HG03280 (cell line): Measurements from ENCODE around the gene SFMBT1.

Experiments used
- ATAC-seq: cut with Tn5 transposase; IDR thresholded peaks from one replicate; pipeline ENCODE4 v1.9.1; 2021; ENCODE audit warnings: mild to moderate bottlenecking, moderate library complexity; ENCODE audit not compliant: unreplicated experiment

The SFMBT1 gene, protein sequence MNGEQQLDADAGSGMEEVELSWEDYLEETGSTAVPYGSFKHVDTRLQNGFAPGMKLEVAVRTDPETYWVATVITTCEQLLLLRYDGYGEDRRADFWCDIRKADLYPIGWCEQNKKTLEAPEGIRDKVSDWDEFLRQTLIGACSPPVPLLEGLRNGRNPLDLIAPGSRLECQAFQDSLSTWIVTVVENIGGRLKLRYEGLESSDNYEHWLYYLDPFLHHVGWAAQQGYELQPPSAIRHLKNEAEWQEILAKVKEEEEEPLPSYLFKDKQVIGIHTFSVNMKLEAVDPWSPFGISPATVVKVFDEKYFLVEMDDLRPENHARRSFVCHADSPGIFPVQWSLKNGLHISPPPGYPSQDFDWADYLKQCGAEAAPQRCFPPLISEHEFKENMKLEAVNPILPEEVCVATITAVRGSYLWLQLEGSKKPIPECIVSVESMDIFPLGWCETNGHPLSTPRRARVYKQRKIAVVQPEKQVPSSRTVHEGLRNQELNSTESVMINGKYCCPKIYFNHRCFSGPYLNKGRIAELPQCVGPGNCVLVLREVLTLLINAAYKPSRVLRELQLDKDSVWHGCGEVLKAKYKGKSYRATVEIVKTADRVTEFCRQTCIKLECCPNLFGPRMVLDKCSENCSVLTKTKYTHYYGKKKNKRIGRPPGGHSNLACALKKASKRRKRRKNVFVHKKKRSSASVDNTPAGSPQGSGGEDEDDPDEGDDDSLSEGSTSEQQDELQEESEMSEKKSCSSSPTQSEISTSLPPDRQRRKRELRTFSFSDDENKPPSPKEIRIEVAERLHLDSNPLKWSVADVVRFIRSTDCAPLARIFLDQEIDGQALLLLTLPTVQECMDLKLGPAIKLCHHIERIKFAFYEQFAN

DNA sequence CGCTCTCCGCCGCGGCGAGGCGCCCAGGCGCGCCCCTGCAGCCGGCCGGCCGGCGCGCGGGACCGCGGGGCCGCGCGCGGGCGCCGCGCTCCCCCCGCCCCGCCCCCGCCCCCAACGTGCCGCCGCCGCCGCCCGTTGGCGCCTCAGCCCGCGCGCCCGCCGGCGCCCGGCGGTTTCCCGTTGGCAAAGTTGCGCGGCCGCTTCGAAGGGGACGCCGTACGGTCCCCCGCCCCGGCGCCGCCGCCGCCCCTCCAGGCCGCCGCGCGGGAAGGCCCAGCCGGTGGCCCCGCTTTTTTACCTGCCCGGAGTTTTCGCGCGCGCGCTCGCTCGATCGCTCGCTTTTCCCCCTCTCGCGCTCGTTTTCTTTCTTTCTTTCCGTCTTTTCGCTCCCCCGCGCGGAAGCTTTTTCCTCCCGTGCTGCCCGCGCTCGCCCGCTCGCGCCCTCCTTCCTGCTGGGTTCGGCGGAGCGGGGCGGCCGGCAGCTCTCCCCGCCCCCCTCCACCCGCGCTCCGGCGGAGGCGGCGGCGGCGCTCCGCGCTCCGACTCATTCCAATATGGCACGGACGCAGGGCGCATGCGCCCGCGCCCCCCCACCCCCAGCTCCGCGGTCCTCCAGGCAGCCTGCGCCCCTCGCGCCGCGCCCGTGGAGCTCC lies at the start of gene SFMBT1:
Gene SFMBT1, minus strand, starts transcription at position 556 of the 653 bp plus-strand sequence. CDS start 76,945 bp downstream, outside the sequence.
- ATAC-seq, result peak; percentile 50

DNA sequence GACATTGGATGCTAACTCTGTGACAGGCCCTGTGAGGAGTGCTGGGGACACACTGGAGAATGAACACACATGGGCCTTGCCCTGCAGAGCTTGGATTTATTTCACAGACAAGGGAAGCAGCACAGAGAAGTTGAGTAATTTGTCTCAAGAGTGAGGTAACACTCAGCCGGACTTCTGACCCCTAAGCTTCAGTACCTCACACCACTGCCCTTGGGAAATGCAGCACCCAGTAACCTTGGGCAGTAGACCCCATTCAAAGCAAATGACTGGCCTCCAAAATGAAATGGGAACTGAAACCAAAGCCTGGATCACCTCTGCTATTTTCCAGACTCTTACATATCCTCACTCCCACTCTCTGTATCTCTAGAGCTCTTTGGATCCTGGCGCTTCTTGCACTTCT lies 47.1 kb upstream of the SFMBT1 start:
- ATAC-seq, result no peak

DNA sequence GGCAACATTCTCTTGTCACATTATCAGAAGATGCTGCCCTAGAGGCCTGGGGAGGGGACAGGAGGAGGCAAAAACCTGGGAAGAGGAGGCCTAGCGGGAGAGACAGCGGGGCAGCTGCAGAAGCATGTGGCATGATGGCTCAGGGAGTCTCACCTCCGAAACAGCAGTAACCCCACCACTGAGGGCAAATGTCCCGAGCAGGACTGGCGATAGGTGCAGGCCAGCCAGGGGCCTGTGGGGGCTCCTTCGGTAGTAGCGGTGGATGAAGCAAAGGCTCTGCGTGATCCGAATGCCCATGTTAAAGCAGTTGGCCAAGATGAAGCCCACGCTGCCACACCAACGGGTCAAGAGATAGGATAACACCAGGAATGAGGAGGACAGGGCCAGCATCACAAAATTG lies 46.3 kb upstream of the SFMBT1 start:
- no peak for ATAC-seq

DNA sequence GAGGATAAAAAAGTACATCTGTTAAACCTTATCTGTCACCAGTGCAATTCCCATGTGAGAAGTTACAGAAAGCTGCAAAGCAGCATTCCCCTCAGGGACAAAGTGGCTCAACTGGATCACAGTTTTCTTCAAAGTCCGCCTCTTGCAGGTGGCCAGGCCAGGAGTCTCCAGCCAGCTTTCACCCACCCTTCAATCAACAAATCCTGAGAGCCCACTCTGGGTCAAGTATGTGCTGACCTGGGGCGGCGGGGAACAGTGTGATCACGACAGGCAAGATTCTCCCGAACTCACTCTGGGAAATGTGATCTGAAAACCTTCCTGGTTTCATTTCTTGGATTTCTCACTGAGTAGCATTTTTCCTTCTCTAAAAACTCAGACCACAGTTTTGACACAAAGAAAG lies 45.1 kb upstream of the SFMBT1 start:
- no peak for ATAC-seq

DNA sequence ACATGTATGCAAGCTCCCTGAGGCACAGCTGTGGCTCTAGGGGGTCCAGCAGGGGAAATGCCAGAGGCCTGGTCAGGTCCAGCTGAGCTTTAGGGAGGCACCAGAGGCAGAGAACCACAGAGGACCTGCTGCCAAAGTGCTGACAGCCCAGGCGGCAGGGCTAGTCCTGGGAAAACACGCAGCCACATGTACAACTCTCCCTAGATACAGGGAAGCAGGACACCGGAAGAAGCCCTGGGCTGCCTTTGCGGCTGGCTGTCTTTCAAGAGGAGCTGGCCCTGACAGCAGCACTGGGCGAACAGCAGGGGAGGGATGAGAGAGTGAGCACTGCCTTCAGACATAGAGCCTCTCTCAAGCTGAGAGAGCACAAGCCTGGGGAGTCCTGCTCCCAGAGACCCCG lies 43.6 kb upstream of the SFMBT1 start:
- no peak for ATAC-seq

DNA sequence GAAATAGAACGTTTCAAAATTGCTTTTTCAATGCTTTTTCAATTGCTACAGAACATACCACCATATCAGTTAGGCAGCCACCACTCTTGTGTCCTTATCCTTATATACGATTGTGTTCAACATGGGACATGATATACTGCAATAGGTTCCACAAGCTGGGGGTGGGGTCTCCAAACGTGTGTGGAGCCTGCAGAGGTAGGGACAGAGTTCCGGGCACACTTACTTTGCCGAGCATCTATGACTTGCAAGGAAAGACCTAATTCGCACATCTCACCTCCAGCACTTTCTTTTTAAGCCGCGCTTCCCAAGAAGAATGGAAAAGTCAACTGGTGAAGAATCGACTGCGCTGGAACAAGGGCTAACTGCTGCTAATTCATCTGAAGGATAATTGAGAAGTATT lies 39.6 kb upstream of the SFMBT1 start:
- ATAC-seq, result no peak

DNA sequence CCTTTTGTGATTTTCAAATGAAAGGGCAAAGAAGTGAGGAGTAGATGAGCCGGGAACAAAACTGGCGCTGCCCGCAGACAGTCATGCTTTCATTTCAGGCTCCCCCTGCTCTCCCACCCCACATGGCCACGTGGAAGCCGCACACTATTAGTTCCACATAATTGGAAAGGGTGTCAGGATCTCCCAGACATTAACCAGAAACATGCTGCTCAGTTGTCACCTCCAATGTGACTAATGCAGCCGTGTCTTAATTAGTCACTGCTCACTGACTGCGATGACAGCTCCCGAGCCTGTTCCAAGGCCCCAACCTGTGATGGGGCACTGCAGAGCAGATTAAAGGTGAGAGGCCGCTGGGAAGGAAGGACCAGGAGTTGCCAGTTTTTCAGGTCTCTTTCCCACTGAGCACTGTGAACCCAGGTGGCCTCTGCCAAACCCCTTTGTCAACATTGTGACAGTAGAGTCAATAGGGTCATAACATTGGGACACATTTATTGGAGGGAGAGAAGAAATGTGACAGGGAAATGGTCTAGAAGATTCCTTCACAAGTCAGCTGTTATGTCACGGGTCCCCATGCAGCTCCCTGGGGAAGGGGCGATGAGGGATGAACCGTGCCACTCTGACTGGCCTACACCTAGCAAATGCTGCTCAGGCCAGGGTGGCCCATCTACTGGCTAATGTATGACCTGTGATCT lies 38.6 kb upstream of the SFMBT1 start:
- ATAC-seq, result no peak

DNA sequence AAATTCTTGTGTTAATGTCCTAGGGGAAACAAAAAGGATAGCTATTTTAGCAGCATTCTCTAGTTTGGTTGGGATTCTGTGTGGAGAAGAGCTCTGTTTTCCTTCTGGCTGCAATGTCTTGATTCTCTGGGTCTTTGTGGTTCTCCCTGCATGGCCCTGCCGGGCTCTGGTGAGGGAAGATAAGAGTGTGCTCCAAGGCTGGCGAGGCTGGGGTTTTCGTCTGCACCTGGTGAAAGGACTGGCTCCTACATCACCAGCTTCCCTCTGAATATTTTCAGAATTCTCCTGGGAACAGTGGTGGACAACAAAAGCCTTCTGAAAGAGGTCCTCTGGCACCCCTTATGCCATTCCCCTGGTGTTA lies 38.1 kb upstream of the SFMBT1 start:
- no peak for ATAC-seq

DNA sequence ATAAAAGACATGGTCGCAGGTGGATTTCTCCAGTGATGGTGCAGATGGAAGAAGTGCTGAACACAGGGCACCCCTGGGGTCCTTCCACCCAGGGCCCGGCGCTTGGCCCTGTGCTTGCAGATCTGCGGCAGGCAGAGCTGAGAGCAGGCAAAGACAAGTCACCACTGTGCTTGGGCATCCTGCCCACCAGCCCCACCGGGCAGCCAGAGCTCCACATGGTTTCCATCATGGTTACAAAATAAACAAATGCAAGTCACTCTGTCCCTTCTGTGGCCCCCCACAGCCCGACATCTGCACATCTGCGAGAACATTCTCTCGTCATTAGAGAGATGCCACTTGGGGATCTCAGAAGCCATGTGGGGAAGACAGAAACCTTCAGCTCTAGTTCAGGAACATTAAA lies 37.6 kb upstream of the SFMBT1 start:
- ATAC-seq, result no peak

DNA sequence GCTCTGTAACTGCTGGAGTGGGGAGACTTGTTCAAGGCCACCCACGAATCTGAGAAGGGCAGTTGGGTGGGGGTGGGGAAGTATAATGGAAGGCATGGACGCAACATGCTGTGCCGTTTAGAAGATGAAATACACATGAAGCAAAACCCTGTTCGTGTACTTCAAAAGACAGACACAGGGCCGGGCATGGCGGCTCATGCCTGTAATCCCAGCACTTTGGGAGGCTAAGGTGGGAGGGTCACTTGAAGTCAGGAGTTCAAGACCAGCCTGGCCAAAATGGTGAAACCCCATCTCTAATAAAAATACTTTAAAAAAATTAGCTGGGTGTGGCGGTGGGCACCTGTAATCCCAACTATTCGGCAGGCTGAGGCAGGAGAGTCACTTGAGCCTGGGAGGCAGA lies 36.9 kb upstream of the SFMBT1 start:
- no peak for ATAC-seq

DNA sequence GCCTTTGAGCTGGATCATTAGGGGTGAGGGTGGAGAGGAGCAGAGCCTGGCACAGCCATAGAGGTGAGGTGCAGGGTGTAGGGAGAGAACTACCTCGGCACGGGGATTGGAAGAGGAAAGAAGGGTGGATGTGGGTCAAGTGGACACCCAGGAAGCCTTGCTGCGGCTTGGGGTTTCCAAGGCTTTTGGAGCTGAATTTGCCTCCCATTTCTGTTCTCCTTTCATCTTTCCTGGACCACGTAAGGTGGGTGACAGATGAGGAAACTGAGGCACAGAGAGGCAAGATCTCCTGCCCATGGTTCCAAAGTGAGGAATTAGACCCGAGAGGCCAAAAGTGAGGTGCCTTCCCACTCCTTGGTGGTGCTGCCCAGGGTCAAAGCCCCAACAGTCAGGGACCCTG lies 35.4 kb upstream of the SFMBT1 start:
- no peak for ATAC-seq

DNA sequence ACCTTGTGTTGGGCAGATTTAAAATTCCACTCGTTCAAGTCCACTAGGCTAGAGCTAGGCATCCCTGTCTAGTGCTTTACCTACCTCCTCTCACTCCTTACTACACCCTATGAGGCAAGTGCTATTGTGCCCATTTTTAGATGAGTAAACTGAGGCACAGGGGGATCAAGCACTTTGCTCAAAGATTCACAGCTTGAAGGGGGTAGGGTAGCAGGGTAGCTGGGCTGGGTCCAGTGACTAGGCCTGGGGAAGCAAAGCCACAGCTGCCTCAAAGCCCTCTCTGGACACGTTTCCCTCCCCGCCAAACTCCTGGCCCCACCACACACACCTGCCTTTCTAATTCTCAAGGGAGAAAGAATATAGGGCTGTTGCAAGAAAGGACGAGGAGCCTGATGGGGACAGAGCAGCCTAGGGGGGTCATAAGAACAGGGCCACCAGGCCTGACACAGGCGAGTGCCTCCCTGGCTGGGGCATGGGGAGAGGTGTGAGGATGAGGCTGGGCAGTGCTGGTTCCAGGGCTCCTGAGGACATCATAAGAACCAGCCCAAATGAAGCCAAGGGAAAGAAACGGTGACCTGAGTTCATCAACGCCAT lies 34.8 kb upstream of the SFMBT1 start:
- ATAC-seq, result no peak

DNA sequence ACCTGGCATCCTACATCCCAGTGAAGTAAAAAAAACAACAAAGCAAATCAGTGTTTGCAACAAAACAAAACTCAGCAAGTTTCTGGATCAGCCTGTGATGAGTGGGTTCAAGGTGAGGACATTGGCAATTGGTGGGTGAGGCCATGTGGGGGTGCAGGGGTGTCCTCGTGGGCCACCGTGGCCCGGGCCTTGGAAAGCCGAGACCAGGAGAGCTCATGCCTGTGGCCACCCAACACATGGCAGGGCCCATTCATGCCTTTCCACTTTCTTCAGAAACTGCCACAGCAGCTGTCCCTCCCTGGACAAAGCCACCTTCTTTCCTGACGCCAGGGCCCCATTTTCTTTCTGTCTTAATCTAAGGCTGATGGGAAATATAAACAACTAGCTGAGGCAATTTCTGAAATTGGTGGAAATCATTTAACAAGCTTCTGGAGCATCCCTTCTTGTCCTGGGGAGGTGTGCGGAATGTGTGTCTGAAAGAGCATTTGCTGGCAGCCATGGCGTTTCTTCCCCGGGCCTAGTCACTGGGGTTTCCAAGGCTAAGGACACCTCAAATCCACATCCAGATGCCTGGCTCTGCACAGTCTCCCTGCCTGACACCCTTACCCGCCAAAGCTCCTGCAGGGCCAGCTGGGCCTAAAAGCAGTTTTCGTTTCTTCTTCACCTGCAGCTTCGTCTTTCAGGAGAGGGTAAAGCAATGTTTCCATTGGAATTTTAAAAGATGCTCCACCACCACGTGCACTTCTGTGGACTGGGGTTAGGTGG lies 34.1 kb upstream of the SFMBT1 start:
- no peak for ATAC-seq

DNA sequence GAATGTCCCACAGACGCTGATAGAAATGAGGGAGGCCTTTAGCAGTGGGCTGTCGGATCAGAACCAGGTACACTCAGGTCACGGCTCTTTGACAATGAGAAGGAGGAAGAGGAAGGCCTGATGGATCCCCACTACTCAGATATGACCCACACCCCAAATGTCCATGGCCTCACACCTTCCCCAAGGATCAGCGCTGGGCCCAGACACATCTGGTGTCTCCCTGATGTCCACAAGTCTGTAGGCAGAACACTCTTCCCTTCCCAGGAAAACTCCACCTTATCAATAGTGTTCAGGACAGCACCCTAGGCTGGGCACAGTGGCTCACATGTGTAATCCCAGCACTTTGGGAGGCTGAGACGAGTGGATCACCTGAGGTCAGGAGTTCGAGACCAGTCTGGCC lies 33.3 kb upstream of the SFMBT1 start:
- no peak for ATAC-seq

DNA sequence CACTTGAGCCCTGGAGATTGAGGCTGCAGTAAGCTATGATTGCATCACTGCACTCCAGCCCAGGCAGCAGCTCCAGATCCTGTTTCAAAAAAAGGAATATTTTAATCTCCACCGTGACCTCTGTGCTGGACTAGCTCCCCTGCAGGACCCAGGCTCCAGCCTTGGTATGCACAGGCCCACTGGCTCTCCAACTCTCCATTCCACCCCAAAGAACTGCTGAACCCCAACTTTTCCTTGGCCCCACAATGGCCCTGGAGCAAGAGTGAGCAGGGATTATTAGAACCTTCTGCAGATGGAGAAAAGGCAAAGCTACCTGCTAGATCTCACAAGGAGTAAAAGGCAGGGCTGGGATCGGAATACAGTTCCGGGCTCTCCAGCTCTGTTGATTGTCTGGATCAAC lies 32.8 kb upstream of the SFMBT1 start:
- ATAC-seq, result no peak

DNA sequence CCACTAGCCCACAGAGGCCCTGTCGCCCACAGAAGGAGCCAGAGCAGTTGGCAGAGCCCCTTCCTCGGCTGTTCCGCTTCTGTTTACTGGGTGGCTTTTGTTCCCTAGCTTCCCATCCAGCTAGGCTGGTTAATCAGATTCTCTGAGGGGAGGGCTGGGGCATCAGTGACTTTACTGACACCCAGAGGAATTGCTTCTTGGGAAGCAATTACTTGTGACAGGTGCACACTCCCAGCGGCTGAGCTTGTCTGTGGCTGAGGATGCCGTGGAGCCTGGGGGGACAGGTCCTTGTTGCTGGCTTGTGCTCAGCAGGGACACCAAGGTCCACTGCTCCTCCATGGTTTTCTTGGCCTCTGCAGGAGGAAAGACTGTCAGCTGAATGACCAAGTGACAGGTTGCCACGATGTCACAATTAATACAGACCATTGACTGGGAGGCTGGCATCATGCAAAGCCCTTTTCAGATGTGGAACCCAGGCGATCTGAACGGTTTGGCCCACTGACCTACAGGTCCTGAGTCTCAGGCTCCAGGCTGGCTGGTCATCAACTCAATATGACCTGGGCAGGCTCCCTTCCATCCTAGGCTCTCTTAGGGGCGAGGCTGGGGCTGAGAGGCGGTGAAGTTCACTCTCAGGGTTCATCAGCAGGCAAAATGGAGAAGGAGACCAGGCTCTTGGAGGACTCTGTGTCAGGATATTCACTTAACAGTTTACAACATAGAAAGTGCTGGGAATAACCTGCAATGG lies 31.8 kb upstream of the SFMBT1 start:
- ATAC-seq, result no peak

DNA sequence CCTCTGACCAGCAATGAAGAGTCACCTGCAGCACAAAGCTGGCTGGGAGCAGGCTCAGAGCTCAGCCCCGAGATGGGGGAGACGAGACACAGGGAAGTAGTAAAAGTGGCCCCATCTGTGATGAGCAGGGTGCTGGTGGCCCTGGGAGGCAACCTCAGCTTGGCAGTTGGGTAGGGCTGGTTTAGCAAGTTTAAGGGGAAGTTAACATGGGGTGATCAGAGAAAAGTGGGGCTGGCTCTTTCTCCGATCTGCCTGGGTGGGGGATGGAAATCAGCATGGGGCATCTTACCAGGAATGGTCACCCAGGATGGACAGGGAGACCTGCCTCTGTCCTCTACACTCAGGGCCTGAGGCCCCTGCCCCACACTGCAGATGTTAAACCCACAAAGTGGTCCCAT lies 29.9 kb upstream of the SFMBT1 start:
- no peak for ATAC-seq

DNA sequence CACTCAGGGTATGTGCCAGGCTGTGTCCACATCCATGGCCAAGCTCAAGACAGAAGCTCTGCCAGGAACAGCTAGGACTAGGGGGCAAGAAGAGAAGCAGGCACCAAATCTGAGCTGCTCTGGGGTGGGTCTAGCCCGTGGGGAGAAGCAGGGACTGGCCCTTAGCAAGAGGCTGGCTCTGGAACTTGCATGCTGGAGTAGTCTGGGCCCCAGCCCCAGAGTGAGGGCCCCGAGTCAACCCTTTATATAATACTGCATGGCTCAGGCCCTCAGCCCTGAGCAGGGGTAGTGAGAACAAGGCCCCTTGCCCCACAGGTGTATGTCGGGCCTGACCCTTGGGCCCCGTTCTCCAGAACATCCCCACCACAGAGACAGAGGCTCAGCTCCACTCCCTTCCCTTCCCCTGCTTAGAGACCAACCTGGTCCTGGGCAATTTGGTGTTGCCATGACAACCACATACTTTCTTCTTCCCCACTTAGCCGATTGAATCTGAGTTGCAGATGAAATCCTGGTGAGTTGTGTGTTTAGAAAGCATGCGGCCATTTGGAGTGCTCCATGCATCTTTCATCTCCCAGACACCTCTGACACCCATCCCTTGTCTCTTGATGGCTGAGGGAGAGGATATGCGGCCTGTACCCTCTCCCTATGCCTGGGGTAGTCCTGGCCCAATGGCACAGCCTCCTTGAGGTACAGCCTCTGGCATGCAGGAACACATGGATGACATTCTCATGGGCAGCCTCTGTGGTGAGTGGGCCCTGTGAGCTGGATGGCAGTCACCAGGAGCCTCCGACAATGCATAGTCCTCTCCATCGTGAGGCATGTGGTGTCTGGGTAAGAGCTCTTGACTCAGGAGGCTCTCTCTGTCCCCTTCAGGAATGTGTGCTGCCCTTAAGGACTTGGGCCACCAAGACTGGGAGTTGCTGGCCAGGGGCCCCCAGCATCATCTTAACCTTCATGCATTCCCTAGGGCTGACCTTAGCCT lies 29.2 kb upstream of the SFMBT1 start:
- ATAC-seq, result no peak
